Measurements from ENCODE around the gene MRTO4.

- TF ChIP-seq CBX8 (IDR thresholded peaks at IDR 0.05; ENCODE audit: borderline replicate concordance, extremely low read depth, low read depth, low read length, poor library complexity, severe bottlenecking) (no peak), ZNF449 (CRISPR knock-in tag; IDR thresholded peaks at IDR 0.05) (no peak), SREBF1 (IDR thresholded peaks at IDR 0.05; ENCODE audit: borderline replicate concordance, low read depth, low read length) (no peak), CTCF (IDR thresholded peaks at IDR 0.05 in 2 of 3, conservative IDR thresholded peaks at IDR 0.05 in 1 of 3; ENCODE audit: insufficient read depth in 2 of 3, low read depth in 1 of 3, low read length in 3 of 3) (no peak), FOXK1 (CRISPR knock-in tag; IDR thresholded peaks at IDR 0.05; ENCODE audit: borderline replicate concordance) (no peak), LEF1 (IDR thresholded peaks at IDR 0.05) (no peak), TEAD1 (CRISPR knock-in tag; IDR thresholded peaks at IDR 0.05) (no peak), ZBTB8A (IDR thresholded peaks at IDR 0.05; ENCODE audit: partially characterized antibody) (no peak)
Observed at GRCh38 chr1:19272064-19272463, 20.5 kb downstream of the MRTO4 start.

Measured in K562 (cell line).